Stimulated activated CD8-positive, alpha-beta memory T cell treated with anti-CD3 and anti-CD28 coated beads, Interleukin-15, amount 100 ng/mL, for 24 hours (primary cell): ENCODE measurements around the gene POU4F3.
"Not testable (repeated sequence)": the region's sequence is repeated elsewhere in the genome, so short reads cannot be mapped to it uniquely, and the experiment has no call there.

Source experiments
- DNase-seq: peaks from one replicate; pipeline ENCODE4 v3.0.0-alpha.2; 2020; ENCODE audit warnings: low read depth

The POU4F3 gene, protein sequence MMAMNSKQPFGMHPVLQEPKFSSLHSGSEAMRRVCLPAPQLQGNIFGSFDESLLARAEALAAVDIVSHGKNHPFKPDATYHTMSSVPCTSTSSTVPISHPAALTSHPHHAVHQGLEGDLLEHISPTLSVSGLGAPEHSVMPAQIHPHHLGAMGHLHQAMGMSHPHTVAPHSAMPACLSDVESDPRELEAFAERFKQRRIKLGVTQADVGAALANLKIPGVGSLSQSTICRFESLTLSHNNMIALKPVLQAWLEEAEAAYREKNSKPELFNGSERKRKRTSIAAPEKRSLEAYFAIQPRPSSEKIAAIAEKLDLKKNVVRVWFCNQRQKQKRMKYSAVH

GRCh38 chr5:146338774-146339714, at the start of gene POU4F3:
POU4F3 (plus strand) TSS chr5:146338839; CDS start chr5:146339113, 274 bp downstream.
- DNase-seq: no peak

- no peak for DNase-seq
Measured at GRCh38 chr5:146290318-146290717, 48.3 kb upstream of the POU4F3 start.

- no peak for DNase-seq
Measured at GRCh38 chr5:146291421-146292074, 47.1 kb upstream of the POU4F3 start.

DNA sequence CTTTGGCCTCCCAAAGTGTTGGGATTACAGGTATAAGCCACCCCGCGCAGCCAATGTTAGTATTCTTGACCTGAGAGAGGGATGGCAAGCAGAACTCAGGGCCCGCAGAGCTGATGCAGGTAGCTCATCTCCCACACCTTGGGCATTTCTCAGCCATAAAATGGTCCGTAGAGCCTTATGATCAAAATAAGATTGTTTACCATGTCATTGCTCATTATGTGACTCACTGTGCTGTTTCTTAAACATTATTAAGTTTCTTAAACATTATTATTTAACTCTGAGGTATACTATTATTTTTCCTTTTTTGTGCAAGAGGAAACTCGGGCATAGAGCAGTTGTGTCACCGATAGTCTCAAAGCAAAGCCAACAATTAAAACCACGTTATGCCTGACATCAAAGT, 42.4 kb upstream of the POU4F3 start:
- no peak for DNase-seq

DNA sequence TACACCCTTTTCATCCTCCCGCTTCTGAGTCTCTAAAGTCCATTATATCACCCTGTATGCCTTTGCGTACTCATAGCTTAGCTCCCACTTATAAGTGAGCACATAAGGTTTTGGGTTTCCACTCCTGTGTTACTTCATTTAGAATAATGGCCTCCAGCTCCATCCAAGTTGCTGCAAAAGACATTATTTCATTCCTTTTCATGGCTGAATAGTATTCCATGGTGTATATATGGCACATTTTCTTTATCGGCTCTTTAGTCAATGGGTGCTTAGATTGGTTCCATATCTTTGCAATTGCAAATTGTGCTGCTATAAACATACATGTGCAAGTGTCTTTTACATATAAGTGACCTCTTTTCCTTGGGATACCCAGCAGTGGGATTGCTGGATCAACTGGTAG, 39.7 kb upstream of the POU4F3 start:
- DNase-seq: not testable (repeated sequence)

GRCh38 chr5:146301626-146302025, 37.0 kb upstream of the POU4F3 start:
- no peak for DNase-seq

GRCh38 chr5:146302406-146302805, 36.2 kb upstream of the POU4F3 start:
- no peak for DNase-seq

DNA sequence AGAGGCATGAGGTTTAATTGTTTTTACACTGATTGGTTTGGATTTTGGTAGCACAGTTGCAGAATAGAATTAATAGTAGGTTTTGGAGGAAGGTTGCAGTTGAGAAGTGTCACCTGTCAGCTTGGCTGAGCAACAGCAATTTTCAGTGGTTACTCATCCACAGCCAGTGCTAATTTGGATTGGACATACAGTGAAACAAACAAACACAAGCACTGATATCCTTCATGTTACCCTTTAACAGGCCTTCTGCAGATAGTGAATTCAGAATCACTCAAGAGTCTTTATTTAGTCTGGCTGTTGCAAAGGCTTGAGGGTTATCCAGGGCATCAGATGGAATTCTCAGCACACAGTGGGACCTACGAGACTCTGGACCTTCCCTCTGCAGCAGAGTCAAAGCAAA, 31.8 kb upstream of the POU4F3 start:
- no peak for DNase-seq

DNA sequence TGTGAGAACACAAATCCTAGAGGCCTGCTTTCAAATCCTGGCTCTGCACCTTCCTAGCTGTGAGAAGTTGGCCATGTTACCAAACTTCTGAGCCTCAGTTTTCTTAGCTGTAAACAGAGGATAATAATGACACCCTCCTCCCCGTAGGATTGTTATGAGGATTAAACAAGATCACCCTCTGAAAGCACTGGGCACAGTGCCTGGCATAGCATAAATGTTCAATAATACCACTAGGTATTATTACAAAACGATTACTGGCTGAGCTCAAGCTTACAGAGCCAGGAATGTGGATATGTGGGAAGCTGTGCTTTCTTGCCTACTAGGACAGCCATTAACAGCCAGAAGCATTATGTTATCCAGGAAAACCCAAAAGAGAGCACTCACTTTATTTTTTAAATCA, 30.8 kb upstream of the POU4F3 start:
- DNase-seq: no peak

- no peak for DNase-seq
Measured at GRCh38 chr5:146310540-146310939, 28.1 kb upstream of the POU4F3 start.

- DNase-seq: no peak
Measured at GRCh38 chr5:146311278-146311677, 27.4 kb upstream of the POU4F3 start.

DNA sequence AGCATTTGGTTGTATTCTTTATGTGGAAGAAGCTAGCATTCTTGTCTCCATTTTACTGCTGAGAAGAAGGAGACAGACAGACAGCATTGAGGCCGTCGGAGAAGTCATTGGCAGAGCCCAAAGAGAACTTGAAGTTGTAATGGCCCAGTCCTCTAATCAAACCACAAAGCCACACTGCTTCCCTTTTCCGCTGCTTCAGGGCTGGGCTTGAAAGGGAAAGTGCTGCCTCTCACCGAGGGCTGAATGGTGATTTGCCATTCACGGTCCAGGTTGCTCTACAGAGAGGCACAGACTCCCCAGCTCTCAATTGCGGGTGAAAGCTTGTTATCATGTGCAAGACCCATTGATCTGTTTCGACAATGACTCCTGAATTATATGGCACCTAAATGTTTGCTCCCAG, 25.6 kb upstream of the POU4F3 start:
- DNase-seq: no peak

DNA sequence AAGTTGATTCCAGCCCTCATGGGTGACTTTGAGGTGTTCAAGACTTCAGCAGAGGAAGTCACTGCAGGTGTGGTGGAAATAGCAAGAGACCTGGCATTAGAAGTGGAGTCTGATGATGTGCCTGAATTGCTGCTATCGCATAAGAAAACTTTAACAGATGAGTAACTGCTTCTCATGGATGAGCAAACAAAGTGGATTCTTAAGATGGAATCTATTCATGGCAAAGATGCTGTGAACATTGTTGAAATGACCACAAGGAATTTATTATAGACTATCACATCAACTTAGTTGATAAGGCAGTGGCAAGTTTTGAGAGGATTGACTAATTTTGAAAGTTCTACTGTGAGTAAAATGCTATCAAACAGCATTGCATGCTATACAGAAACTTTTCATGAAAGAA, 17.1 kb upstream of the POU4F3 start:
- DNase-seq: no peak

GRCh38 chr5:146327257-146327870, 11.3 kb upstream of the POU4F3 start:
- no peak for DNase-seq

GRCh38 chr5:146327989-146328388, 10.7 kb upstream of the POU4F3 start:
- no peak for DNase-seq

DNA sequence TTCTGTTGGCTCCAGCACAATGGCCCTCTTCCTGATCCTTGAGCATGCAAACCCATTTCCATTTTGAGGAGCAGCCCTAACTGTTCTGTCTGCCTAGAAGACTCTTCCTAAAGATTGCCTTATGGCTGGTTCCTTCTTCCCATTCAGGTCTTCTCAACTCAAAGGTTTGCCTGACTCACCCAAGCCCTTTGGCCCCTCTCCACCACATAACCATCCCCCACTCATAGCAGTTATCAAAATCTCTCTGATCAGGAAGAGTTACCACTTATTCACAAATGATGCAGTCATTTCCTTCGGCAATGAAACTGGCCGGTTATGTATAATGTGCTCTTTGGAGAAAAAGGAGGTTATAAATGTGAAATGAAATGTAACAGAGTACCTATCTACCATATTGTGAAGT, 8.9 kb upstream of the POU4F3 start:
- DNase-seq: no peak

DNA sequence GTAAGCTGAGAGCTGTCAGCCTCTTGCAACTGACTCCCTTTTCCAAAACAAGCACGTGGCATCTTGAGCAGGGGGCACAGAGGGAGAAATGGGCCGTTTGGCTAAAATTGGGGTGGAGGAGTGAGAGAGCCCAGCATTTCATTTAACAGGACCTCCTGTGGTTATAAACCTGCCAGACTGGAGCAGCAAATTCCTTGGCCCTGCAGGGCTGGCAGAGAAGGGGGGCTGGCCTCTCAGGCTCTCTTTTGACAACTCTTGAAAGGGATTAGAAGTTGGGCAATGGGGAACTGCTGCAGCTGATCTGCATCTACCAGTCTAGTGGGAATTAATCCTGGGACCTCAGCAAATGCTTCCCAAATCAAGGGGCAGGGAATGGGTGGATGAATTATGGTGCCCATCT, 7.2 kb upstream of the POU4F3 start:
- DNase-seq: no peak

DNA sequence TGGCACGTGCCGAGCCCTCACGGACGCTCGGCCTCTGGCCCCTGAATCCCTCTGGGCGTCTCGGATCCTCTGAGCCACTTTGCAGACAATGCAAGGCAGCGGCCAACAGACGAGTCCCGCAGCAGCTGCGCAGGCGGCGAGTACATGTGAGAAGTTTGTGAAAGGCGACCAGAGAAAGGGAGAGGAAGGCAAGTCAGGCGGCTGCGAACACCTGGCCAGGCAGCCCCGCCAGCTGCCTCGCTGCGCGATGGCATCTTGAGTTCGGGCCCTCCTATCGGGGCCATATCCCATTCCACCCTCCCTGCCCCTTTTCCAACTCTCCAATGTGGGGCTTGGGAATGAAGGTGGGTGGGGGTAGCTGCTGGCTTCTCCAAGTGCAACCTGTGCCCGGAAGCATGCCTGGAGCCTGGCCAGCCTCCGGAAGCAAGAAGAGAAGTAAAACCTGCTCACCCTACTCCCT, 4.5 kb upstream of the POU4F3 start:
- no peak for DNase-seq

DNA sequence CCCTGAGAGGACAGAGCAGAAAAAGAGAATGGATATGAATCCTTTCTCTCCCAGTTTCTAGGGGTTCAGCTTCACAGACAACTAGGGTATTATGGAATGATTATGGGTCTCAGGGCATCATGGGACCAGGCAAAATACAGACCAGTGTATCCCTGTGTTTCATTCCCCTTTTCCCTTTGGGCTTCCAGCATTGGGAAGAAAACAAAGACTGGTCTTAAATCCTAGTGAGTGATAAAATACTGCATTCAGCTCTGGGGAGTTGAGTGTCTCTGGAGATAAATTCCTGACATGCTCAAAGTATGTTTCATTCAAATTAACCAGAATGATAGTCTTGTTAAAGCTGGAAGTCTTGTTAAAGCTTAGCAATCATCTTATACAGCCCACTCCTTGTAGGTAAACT, 2.4 kb upstream of the POU4F3 start:
- DNase-seq: no peak

GRCh38 chr5:146337264-146337904, 1.3 kb upstream of the POU4F3 start:
- DNase-seq: no peak

- DNase-seq: no peak
Measured at GRCh38 chr5:146337928-146338327, 711 bp upstream of the POU4F3 start.
